ENCODE data around the gene COMMD8.
"Not testable (repeated sequence)": the region's sequence is repeated elsewhere in the genome, so short reads cannot be mapped to it uniquely, and the experiment has no call there.

Gene COMMD8

DNA sequence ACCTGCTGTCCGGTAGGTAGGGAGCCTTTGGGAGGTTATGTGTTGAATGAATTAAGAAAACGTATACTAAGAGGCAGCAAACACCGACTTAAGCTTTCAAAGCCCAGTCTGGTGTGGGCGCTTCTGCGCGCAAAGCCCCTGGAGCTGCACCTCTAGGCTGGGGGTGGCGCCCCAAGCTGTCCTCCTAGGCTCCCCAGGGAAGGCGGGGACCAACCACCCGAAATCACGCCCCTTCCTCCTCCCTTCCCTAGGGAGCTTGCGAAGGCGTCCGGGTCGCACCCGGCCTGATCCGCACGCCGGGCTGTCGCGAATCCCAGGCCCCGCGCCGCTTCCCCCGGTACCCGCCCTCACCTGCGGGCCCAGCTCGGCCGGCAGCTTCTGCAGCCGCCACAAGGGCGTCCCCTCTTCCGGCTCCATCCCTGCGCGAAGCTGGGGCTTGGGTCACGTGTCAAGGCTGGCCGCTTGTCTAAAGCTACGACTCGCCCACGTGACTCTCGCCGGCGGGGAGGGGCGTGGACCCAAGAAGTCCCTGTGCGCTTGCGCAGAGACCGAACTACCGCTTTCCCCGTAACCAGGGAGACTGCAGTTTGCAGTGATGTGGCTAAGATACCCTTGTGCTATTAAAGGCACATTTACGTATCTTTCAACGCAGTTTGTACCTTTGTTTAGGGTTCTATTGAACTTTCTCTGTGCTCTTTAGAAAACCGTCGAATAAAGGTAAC is at the start of gene COMMD8:
Gene COMMD8 (minus strand): TSS at position 468 of the 722 bp plus-strand sequence. CDS start 51 bp downstream, at position 417.
- peak; percentile 73 to 91 for DNase-seq

GRCh38 chr4:47510506-47511143 is 47.1 kb upstream of the COMMD8 start:
- DNase-seq = no peak

DNA sequence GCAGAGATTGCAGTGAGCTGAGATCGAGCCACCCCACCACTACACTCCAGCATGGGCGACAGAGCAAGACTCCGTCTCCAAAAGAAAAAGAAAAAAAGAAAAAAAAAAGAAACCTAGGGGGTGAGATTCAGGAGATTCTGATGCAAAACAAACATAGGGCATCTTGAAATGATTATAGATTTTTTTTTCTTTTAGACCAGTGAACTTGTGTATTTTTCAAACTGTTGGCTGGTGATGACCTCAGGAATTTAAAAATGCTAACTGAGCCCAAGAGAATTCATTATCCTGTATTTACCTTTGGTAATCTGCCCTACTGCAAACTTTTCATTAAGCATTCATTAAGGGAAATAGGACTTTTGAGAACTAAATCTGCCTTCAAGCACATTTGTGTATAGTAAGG is 42.2 kb upstream of the COMMD8 start:
- DNase-seq = no peak

DNA sequence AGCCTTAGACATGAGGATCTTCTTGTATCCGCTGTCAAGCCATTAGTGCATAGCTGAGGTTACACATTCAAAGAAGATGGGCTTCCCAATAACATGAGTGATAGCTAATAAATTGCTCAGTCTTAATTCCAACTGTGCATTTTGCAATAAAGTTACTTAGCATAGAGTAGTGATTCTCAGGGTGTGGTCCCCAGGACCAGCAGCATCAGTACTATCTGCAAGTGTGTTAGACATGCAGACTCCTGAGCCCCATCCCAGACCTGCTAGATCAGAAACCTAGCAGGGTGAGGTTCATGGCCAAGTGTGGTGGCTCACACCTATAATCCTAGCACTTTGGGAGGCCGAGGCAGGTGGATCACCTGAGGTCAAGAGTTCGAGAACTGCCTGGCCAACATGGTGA is 41.6 kb upstream of the COMMD8 start:
- no peak for DNase-seq

DNA sequence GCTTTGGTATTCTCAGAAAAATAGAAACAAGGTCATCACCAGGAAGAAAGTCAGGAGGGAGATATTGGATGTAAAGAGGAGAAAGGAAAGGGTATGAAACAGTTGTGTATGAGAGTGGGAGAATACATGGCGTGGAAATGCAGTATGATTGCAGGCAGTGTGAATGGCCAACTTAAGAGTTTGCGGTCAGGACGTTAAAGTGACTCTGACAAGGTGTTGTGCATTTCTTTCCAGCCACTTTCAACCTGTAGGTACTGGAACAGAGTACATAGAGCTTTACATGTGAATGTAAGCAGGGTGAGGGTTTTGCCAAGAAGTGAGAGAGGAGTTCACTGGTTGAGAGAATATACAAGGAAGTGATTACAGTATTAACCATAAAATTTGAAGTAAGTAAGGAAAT is 37.3 kb upstream of the COMMD8 start:
- no peak for DNase-seq

DNA sequence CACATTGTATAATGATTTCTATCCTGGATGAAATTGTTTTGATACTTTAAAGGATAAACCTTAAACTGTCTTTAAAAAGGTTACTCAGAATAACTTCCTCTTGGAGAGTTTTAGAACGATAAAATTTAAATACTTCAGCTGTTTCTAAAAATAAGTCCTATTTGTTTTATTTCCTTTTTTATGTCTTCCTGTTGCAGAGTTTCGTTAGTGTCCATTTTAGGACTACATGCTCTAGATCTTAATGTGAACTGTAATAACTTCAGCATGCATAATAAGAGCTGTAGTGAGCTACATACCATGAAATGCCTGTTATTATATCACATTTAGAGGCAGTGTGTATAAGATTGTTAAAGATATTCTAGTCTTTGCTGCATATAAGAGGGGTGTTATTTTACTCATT is 36.2 kb upstream of the COMMD8 start:
- no peak for DNase-seq

- no peak for DNase-seq
These were observed 35.4 kb upstream of the COMMD8 start for GRCh38 chr4:47498899-47499298.

DNA sequence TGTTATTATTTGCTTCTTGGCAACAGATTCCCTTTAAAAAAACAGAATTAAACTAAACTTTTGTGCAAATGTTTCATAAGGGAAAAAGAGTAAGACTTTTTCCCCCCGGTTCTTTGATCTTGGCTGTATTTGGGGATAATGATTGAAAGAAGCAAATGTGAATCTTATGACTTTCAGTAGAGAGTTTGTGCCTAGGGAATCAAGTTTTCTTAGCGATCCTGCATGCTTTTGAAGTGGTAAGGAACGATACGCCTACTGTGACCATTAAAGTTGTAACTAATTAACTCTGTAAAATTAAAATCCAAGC is 30.6 kb upstream of the COMMD8 start:
- no peak for DNase-seq

GRCh38 chr4:47493238-47494123 is 30.0 kb upstream of the COMMD8 start:
- no peak for DNase-seq

GRCh38 chr4:47490550-47490949 is 27.0 kb upstream of the COMMD8 start:
- DNase-seq = no peak

GRCh38 chr4:47488706-47489105 is 25.2 kb upstream of the COMMD8 start:
- no peak for DNase-seq

- not testable (repeated sequence) for DNase-seq
These were observed 23.2 kb upstream of the COMMD8 start for GRCh38 chr4:47486727-47487126.

DNA sequence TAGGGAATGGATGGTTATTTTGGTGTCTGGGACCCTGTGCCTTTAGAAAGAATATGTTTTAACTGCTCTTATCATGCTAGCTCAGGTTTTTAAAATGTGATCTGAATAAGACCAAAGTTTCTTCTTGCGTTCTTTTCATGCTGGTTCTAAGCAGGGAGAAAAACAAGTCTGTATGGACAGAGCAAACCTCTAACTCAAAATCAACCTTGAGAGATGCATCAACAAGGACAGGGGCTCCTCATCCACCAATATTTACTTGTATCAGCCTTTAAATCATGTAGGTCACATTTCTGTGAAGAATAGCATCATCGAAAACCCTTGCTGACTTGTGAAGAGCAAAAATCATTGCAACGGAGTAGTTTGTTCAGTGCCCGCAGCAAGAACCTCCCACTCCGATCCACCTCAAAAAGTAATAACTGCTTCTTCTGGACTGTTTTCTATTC is 22.8 kb upstream of the COMMD8 start:
- DNase-seq = no peak

- no peak for DNase-seq
These were observed 22.3 kb upstream of the COMMD8 start for GRCh38 chr4:47485768-47486167.

- DNase-seq = peak; percentile 60 to 80
These were observed 21.7 kb upstream of the COMMD8 start, which contains the start of gene ATP10D for GRCh38 chr4:47485047-47485692. Gene ATP10D, plus strand, starts transcription at chr4:47485275. Its CDS starts 27,266 bp downstream, at chr4:47512541.

- DNase-seq = no peak
These were observed 20.7 kb upstream of the COMMD8 start for GRCh38 chr4:47484168-47484567.

DNA sequence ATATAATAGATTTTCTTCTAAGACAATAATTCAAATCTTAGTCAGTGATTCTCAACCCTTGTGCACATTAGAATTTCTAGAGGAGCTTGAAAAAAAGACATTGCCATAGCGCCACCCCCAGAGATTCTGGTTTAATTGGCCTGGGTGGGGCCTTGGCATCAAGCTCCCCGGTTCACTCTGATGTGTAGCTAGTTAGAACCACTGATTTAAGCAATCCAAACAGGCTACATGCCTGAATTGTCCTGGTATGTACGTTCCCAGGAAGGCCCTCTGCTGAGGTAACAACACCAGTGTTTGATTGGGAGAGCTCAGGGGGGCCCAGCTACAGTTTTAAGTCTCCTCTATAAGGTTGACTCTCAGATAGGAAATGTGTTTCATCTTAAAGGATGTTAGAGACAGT is 20.2 kb upstream of the COMMD8 start:
- DNase-seq = no peak

GRCh38 chr4:47482326-47482725 is 18.8 kb upstream of the COMMD8 start:
- DNase-seq = no peak

DNA sequence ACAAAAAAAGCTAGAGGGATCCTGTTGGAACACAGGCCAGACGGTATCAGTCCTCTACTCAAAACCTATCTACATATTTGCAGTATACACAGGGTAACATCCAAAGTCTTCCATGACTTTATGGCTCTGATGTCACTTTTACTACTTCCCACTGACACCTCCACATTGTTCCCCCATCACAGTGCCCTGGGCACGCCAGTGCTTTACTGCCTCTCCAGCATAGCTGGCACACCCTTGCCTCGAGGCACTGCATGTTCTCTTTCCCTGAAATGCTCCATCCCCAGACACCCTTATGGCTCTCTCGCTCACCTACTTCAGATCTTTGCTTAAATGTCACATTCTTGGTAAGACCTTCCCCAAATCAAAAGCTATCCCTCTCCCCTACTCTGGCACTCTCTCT is 15.3 kb upstream of the COMMD8 start:
- DNase-seq = no peak

- DNase-seq = no peak
These were observed 11.9 kb upstream of the COMMD8 start for GRCh38 chr4:47475411-47475810.

- DNase-seq = no peak
These were observed 11.3 kb upstream of the COMMD8 start for GRCh38 chr4:47474799-47475198.

- DNase-seq = no peak
These were observed 9.7 kb upstream of the COMMD8 start for GRCh38 chr4:47473141-47473750.

DNA sequence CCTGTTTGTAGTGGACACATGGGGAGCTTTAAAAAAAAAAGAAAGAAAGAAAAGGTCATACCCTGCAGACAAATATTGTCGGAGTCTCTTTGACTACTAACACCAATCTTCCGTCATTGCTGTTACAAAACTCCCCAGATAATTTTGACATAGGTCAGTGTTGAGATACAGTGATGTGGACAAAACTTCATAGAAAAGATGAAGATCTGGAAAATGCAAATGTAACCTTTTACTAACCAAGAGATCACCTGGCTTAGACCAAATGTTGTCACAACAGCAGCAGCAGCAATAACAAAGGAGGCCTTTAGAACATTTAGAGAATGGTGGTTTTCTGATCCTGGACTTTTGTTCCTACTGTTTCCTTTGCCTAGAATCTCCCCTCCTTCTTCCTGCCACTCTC is 8.1 kb upstream of the COMMD8 start:
- no peak for DNase-seq
